HG03175 (cell line): ENCODE results near the gene KRTAP5-7.
"Not testable (repeated sequence)": the region's sequence is repeated elsewhere in the genome, so short reads cannot be mapped to it uniquely, and the experiment has no call there.

Experiments used
- ATAC-seq: cut with Tn5 transposase; IDR thresholded peaks from one replicate; pipeline ENCODE4 v1.9.1; 2021; ENCODE audit warnings: mild to moderate bottlenecking, moderate library complexity; ENCODE audit not compliant: unreplicated experiment

KRTAP5-7 gene

DNA sequence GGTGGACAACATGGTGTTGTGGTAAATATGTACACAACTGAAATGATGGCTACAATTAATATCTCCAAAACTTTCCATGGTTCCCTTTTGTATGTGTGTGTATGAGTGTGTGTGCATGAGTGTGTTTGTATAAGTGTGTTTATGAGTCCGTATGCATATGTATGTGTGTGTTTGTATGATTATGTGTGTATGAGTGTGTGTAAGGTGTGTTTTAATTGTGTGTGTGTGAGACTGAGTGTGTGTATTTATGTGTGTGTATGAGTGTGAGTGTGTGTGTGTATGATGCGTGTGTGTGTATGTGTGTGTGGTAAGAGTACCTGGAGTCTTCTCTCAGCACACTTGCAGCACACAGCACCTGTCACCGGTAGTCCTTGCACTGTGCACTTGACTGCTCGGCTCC lies 29.0 kb downstream of the KRTAP5-7 start:
- no peak for ATAC-seq

DNA sequence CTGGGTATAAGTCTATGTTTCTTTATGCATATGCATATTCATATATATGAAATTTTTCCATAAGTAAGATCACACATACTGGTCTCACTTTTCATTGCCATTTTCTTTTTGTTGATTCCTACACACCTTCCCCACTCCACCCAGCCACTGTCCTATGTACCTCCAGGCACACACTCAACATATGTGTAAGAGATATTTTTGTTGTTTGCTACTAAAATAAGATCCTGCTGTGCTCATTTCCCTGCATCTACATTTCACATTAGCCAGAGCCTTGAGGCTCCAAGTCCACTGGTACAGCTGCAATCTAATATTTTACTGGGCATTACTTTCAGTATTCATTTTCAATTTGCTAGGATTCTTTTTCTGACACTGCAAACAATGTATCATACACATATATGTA lies 30.2 kb downstream of the KRTAP5-7 start:
- ATAC-seq, result no peak

DNA sequence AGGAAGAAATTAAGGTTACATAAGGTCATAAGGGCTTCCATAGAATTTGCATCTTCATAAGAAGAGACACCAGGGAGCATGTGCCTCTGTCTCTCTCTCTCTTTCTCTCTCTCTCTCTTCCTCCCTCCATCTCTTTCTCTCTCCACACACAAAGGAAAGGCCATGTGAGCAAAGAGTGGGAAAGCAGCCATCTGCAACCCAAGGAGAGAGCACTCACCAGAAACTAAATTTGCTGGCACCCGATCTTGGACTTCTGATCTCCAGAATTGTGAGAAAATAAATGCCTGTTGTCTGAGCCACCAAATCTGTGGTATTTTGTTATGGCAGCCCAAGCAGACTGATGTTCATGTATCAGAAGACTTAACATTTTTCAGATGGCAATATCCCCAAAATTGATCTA lies 31.9 kb downstream of the KRTAP5-7 start:
- ATAC-seq, result no peak

DNA sequence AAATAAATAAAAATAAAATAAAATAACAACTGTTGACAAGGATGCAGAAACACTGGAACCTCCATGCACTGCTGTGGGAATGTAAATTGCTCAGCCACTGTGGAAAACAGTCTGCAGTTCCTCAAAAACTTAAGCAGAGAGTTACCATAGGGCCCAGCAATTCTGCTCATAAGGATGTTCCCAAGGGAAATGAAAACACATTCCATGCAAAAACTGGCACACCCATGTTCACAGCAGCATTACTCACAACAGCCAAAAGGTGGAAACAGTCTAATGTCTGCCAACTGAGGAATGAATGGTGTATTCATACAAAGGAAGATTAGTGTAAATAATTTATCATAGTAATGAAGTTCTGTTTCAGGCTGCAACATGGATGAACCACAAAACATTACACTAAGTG lies 35.1 kb downstream of the KRTAP5-7 start:
- no peak for ATAC-seq

DNA sequence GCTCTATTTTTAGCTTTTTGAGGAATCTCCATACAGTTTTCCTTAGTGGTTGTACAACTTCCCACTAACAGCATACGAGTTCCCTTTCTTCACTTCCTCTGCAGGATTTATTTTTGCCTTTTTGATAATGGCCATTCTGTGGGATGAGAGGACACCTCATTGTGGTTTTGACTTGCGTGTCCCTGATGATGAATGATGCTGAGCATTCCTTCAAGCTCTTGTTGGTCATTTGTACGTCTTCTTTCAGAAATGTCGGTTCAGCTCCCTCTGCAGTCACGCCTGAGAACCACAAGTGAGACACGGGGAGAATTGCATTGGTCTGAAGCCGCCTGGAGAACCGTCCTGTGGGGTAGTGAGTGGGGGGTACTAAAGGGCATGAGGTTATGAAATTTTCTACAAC lies 36.3 kb downstream of the KRTAP5-7 start:
- no peak for ATAC-seq

DNA sequence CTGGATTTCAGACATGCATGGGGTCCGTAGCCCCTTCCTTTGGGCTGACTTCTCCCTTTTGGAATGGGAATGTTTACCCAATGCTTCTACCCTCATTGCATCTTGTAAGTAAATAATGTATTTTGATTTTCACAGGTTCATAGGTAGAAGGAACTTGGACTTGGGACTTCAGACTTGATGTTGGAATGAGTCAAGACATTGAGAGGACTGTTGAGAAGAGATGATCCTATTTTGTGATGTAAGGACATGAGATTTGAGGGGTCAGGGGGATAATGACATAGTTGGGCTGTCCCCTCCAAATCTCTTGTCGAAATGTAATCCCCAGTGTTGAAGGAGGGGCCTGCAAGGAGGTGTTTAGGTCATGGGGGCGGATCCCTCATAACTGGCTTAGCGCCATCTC lies 37.4 kb downstream of the KRTAP5-7 start:
- ATAC-seq, result no peak

DNA sequence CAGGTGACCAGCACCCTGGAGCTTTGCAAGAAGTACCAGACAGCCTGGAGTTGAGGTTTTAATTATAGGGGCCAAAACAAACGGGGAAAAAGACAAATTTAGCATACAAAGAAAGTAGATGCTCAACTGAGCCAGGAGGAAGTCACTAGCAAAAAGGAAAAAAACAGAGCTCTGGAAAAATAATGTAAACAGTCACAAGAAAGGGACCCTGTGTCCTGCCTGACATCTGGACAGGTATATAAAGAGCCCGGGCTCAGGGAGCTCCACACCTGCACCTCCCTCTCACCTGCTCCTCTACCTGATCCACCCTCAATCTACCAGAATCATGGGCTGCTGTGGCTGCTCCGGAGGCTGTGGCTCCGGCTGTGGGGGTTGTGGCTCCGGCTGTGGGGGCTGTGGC lies 38.2 kb downstream of the KRTAP5-7 start, which contains the start of gene KRTAP5-10:
Gene KRTAP5-10 (plus strand): TSS at position 301 of the 400 bp plus-strand sequence. CDS start 25 bp downstream, at position 326.
- no peak for ATAC-seq

DNA sequence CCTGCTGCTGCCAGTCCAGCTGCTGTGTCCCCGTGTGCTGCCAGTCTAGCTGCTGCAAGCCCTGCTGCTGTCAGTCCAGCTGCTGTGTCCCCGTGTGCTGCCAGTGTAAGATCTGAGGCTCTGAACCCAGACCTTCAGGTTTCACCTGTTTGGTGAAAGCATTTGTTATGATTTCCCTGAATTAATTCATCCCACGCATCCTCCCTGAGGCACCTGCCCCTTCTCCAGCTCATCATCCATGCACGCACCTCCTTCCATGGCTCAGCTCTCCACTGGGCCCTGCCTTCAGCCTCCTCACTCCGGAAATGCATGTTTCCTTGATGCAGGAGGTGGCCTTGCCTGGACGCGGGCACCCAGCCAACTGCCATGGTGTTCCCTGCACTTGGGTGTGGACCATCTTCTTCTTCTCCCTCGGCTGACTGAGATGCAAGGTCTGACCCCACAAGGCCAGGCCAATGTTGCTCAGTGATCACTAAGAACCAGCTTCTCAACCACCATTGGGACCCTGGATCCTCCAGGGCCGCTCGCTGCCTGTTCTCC lies 39.1 kb downstream of the KRTAP5-7 start:
- ATAC-seq, result no peak

DNA sequence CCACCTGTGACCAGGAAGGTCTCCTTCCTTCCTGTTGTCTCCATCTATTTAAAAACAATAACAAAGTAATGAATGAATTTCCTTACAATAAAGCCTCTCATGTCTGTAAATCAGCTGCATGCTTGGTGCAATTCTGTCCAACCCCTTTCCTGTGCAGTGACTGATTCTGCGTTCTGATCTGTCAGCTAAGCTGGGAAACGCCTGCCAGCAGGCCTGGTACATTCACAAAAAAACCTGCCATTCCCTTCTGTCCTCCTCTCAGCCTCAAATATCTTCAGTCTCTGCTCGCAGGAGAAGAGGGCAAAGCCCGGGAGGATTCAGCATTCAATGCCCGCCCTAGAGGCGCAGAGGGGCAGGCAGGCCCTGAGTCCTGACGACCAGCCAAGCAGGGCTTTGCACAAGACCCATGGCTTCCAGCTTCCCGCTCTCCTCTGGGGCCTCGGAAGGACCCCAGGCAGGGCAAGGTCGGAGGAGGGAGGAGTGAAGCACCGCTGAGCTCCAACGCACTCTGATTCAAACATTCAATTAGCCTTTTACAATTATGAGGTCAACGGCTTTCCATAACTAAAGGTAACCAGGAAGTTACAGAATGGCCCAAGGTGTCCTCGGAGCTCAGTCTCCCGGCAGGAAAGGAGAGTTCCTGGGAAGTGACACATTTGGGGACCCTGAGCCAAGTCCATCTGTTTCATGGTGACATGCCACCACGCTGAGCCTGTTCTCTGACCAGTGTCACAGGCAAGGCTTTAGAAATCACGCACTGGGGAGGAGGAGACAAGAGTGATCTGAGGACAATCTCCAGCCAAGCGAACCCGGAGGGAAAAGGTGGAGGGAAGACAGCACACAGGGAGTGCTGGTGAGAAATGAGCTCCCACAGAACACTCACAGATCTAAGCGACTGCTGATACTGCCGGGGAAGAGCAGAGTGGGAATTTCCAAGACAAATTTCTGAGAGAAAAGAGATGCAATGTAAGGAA lies 39.8 kb downstream of the KRTAP5-7 start:
- not testable (repeated sequence) for ATAC-seq

DNA sequence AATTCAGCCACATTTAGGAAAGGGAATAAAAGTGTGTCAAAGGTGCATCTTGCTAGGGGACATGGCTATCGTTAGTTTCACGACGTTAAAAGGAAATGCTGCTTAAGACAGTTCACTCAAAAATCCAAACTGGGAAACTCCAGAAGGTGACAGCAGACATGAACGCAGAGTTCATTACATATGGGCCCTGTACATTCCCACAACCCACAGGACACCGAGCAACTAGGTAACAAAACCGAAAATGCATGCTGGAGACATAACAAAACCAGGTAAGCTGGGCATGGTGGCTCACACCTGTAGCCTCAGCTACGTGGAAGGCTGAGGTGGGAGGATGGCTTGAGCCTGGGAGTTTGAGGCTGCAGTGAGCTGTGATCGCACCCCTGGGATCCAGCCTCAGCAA lies 40.6 kb downstream of the KRTAP5-7 start:
- not testable (repeated sequence) for ATAC-seq

DNA sequence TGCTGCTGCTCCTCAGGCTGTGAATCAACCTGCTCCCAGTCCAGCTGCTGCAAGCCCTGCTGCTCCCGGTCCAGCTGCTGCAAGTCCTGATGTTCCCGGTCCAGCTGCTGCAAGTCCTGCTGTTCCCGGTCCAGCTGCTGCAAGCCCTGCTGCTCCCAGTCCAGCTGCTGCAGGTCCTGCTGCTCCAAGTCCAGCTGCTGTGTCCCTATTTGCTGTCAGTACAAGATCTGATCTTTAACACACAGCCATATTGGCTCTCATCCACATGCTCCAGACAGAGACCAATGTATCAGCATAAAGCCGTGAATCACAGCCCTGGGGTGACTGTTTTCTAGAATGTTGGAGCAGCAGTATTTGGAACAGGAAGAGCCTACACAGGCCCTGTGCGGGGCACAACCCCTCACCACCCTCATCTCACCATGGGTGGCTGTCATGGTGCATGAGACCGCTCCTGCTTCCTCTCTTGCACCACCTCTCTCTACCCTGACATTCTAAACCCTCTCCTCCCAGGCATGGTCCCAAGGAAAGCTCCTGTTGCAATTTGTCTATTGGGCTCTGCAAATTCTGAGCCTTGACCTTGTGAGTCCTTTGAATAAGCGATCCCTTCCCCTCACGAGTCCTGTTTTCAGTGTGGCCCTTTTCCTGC lies 41.8 kb downstream of the KRTAP5-7 start:
- ATAC-seq, result no peak

DNA sequence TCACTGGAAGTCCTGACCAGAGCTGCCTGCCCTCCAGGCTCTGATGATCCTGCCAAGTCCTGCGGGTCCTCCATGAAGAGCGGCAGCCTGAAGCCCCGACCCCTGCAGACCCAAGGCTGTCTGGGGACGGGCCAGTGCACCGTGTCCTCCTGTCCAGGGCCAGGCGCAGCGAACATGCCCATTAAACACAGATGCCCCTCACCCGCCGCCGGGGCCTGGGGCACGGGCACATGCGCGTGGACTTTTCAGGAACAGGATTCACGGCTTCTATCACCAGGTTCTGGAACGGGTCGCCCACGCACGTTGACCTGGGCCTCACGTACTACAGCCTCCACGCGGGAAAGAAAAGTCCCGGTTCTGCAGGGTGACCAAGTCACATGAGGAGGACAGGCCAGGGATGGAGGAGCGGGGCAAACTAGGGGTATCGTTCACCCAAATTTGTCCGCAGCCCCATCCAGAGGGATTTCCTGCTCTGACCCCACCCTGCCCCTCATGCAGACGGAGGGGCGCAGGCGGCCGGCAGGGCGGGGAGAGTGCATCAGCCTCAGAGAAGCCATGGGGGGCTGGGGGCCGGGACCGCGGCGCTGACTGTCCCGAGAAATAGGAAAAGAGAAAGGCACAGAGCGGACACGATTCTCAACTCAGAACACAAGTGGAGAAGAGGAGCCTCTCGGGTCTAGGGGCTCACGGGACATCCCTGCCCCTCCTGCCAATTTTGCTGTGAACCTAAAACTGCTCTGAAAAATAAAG lies 44.2 kb downstream of the KRTAP5-7 start:
- not testable (repeated sequence) for ATAC-seq

DNA sequence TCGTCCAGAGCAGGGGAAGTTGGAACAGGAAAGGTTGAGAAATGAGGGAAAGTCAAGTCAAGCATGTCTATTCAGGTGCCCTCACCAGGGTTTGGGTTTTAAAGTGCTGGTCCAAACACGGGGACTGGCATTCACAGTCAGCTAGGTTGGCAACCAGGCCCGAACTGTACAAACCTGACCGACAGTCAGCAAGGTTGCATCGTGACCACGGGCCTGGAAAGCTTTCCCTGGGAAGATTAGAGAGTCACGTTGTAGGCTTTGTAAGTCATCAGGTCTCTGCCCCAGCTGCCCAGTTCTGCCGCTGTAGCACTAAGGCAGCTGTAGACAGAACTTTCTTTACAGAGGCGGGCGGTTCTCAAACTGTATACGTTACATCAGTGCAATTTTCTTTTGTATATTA lies 45.7 kb downstream of the KRTAP5-7 start:
- ATAC-seq, result no peak

DNA sequence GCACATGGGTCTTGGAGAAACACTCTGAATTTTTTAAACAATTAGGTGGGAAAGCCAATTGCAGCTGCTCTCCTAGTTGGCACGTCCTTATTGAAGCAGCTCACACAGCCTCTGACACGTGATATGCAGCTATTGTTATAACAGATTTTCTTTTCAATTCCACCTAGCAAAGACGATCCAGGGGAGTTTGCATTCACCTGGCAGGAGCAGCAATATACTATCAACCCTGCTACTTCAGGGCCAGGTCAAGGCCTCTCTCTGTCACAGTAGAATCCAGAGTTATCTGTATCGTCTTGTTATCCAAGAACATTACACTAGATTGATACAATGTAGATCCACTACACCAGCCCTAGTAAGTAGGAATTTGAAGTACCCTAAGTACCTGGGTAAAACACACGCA lies 47.4 kb downstream of the KRTAP5-7 start:
- ATAC-seq, result no peak

DNA sequence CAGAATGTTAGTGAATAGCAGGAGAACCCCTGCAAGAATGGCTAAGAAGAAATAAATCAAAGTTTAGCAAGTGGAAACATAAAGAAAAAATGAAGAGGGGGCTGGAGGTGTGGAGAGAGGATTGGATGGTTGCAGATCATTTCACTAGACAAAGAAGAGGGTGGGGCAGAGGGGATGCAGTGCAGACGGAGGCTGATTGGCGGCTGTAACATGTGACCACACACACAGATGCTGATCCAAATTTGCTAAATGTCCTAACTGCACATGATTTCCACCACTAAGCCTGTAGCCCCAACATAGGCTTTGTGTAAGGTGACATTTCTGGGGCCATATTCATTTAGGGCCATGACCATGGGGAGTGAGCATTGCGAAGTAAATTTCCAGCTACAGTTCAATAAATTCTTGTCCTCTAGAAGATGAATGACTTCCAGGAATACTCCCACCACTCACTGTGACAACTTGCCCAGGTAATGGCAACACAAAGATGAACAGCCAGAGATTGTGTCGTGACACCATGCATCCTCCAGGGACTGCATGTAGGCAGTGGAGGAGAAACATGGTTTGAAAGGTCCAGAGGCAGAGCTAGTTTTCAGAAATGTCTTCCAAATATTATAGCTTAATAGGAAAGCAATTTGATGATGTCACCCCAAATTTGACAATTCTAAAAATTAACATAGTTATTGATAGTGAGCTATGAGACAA lies 48.8 kb downstream of the KRTAP5-7 start:
- no peak for ATAC-seq

DNA sequence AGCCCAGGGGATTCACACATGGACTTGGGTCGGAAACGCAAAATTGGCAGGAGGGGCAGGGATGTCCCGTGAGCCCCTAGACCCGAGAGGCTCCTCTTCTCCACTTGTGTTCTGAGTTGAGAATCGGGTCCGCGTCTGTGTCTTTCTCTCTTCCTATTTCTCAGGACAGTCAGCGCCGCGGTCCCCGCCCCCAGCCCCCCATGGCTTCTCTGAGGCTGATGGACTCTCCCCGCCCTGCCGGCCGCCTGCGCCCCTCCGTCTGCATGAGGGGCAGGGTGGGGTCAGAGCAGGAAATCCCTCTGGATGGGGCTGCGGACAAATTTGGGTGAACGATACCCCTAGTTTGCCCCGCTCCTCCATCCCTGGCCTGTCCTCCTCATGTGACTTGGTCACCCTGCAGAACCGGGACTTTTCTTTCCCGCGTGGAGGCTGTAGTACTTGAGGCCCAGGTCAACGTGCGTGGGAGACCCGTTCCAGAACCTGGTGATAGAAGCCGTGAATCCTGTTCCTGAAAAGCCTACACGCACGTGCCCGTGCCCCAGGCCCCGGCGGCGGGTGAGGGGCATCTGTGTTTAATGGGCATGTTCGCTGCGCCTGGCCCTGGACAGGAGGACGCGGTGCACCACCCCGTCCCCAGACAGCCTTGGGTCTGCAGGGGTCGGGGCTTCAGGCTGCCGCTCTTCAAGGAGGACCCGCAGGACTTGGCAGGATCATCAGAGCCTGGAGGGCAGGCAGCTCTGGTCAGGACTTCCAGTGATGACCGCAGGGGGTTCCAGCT lies 49.8 kb downstream of the KRTAP5-7 start:
- not testable (repeated sequence) for ATAC-seq

DNA sequence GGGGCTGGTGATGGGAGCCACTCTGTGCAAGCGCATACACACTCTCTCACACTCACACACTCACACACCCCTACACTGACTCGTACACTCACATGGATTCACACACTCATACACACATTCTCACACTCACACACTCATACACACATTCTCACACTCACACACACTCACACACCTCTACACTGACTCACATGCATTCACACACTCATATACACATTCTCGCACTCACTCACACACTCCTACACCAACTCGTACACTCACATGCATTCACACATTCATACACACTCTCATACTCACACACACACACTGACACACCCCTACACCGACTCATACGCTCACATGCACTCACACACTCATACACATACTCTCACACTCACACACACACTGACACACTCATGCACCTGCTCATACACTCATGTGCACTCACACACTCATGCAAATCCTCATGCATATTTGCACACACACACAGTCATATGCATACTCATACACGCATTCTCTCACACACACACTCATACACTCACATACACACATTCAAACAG lies 50.5 kb downstream of the KRTAP5-7 start:
- no peak for ATAC-seq
